ENCODE data around the gene PVRIG. TPM values are rescaled to one million over a fixed set of nuclear protein-coding genes. Genes with fewer than 3 reads are reported as not detected.

The PVRIG gene
- total and polyA plus RNA-seq, 3 donors from 2014 or later, result 2.6 to 3.3 (median 3.0) TPM

Other genes starting within 250 kb of the PVRIG start
- 10 to 100 TPM; 42.1 to 81.2 TPM for gene AZGP1, start 243.9 kb upstream of the PVRIG start, total RNA-seq
- 60.5 TPM for gene AZGP1, start 243.9 kb upstream of the PVRIG start, polyA plus RNA-seq (ENCODE audit: insufficient read depth, low read depth, low replicate concordance)
- 10 to 100 TPM; 65.3 to 71.3 TPM for gene ZKSCAN1, start 204.4 kb upstream of the PVRIG start, total RNA-seq
- 30.7 TPM for gene ZKSCAN1, start 204.4 kb upstream of the PVRIG start, polyA plus RNA-seq (ENCODE audit: insufficient read depth, low read depth, low replicate concordance)
- 10 to 100 TPM; 36.3 to 50.3 TPM for gene ZSCAN21, start 170.2 kb upstream of the PVRIG start, total RNA-seq
- gene ZSCAN21, start 170.2 kb upstream of the PVRIG start, polyA plus RNA-seq (ENCODE audit: insufficient read depth, low read depth, low replicate concordance), result 21.3 TPM
- 10 to 100 TPM; 24.7 to 27.7 TPM for gene ZNF3, start 138.2 kb upstream of the PVRIG start, total RNA-seq
- gene ZNF3, start 138.2 kb upstream of the PVRIG start, polyA plus RNA-seq (ENCODE audit: insufficient read depth, low read depth, low replicate concordance), result 23.4 TPM
- gene COPS6, start 131.0 kb upstream of the PVRIG start, total RNA-seq, result 10 to 100 TPM; 88.1 to 99.5 TPM
- 141 TPM for gene COPS6, start 131.0 kb upstream of the PVRIG start, polyA plus RNA-seq (ENCODE audit: insufficient read depth, low read depth, low replicate concordance)
- gene MCM7, start 118.6 kb upstream of the PVRIG start, total RNA-seq, result 10 to 100 TPM; 85.1 to 86.5 TPM
- gene MCM7, start 118.6 kb upstream of the PVRIG start, polyA plus RNA-seq (ENCODE audit: insufficient read depth, low read depth, low replicate concordance), result 137 TPM
- 10 to 100 TPM; 39.1 to 51.3 TPM for gene AP4M1, start 118.3 kb upstream of the PVRIG start, total RNA-seq
- 54.7 TPM for gene AP4M1, start 118.3 kb upstream of the PVRIG start, polyA plus RNA-seq (ENCODE audit: insufficient read depth, low read depth, low replicate concordance)
- 100 to 1,000 TPM in 1 of 2 donors, 10 to 100 TPM in 1; 99.1 to 108 TPM for gene TAF6, start 100.6 kb upstream of the PVRIG start, total RNA-seq
- gene TAF6, start 100.6 kb upstream of the PVRIG start, polyA plus RNA-seq (ENCODE audit: insufficient read depth, low read depth, low replicate concordance), result 95.4 TPM
- gene CNPY4, start 100.3 kb upstream of the PVRIG start, total RNA-seq, result 10 to 100 TPM; 14.3 to 19.3 TPM
- 22.2 TPM for gene CNPY4, start 100.3 kb upstream of the PVRIG start, polyA plus RNA-seq (ENCODE audit: insufficient read depth, low read depth, low replicate concordance)
- 10 to 100 TPM in 1 of 2 donors, 1 to 10 TPM in 1; 7.2 to 10.2 TPM for gene MBLAC1, start 93.0 kb upstream of the PVRIG start, total RNA-seq
- gene MBLAC1, start 93.0 kb upstream of the PVRIG start, polyA plus RNA-seq (ENCODE audit: insufficient read depth, low read depth, low replicate concordance), result 2.9 TPM
- gene LAMTOR4, start 71.0 kb upstream of the PVRIG start, total RNA-seq, result 100 to 1,000 TPM; 144 to 179 TPM
- gene LAMTOR4, start 71.0 kb upstream of the PVRIG start, polyA plus RNA-seq (ENCODE audit: insufficient read depth, low read depth, low replicate concordance), result 136 TPM
- gene TRAPPC14, start 61.2 kb upstream of the PVRIG start, total RNA-seq, result 10 to 100 TPM; 57.5 to 78.7 TPM
- 71.8 TPM for gene TRAPPC14, start 61.2 kb upstream of the PVRIG start, polyA plus RNA-seq (ENCODE audit: insufficient read depth, low read depth, low replicate concordance)
- gene GAL3ST4, start 51.3 kb upstream of the PVRIG start, total RNA-seq, result 10 to 100 TPM; 11.6 to 12.4 TPM
- gene GAL3ST4, start 51.3 kb upstream of the PVRIG start, polyA plus RNA-seq (ENCODE audit: insufficient read depth, low read depth, low replicate concordance), result 8.9 TPM
- gene GPC2, start 42.6 kb upstream of the PVRIG start, total RNA-seq, result 10 to 100 TPM; 12.7 to 20.7 TPM
- gene GPC2, start 42.6 kb upstream of the PVRIG start, polyA plus RNA-seq (ENCODE audit: insufficient read depth, low read depth, low replicate concordance), result 17.7 TPM
- 100 to 1,000 TPM; 105 to 224 TPM for gene STAG3, start 42.0 kb upstream of the PVRIG start, total RNA-seq
- gene STAG3, start 42.0 kb upstream of the PVRIG start, polyA plus RNA-seq (ENCODE audit: insufficient read depth, low read depth, low replicate concordance), result 281 TPM
- 1 to 10 TPM; 2.8 to 5.7 TPM for gene SPDYE3, start 87.8 kb downstream of the PVRIG start, total RNA-seq
- 3.9 TPM for gene SPDYE3, start 87.8 kb downstream of the PVRIG start, polyA plus RNA-seq (ENCODE audit: insufficient read depth, low read depth, low replicate concordance)
- 100 to 1,000 TPM; 155 to 258 TPM for gene PILRB, start 138.2 kb downstream of the PVRIG start, total RNA-seq
- gene PILRB, start 138.2 kb downstream of the PVRIG start, polyA plus RNA-seq (ENCODE audit: insufficient read depth, low read depth, low replicate concordance), result 126 TPM
- 10 to 100 TPM; 12.0 to 18.0 TPM for gene PILRA, start 153.5 kb downstream of the PVRIG start, total RNA-seq
- 16.3 TPM for gene PILRA, start 153.5 kb downstream of the PVRIG start, polyA plus RNA-seq (ENCODE audit: insufficient read depth, low read depth, low replicate concordance)
- gene ZCWPW1, start 208.8 kb downstream of the PVRIG start, total RNA-seq, result 100 to 1,000 TPM in 1 of 2 donors, 10 to 100 TPM in 1; 83.5 to 145 TPM
- gene ZCWPW1, start 208.8 kb downstream of the PVRIG start, polyA plus RNA-seq (ENCODE audit: insufficient read depth, low read depth, low replicate concordance), result 96.5 TPM
- 10 to 100 TPM; 74.6 to 89.3 TPM for gene MEPCE, start 209.9 kb downstream of the PVRIG start, total RNA-seq
- 182 TPM for gene MEPCE, start 209.9 kb downstream of the PVRIG start, polyA plus RNA-seq (ENCODE audit: insufficient read depth, low read depth, low replicate concordance)
- gene PPP1R35, start 216.5 kb downstream of the PVRIG start, total RNA-seq, result 100 to 1,000 TPM in 1 of 2 donors, 10 to 100 TPM in 1; 97.6 to 128 TPM
- gene PPP1R35, start 216.5 kb downstream of the PVRIG start, polyA plus RNA-seq (ENCODE audit: insufficient read depth, low read depth, low replicate concordance), result 76.4 TPM
- 10 to 100 TPM; 34.0 to 45.8 TPM for gene SPACDR, start 244.3 kb downstream of the PVRIG start, total RNA-seq
- 84.9 TPM for gene SPACDR, start 244.3 kb downstream of the PVRIG start, polyA plus RNA-seq (ENCODE audit: insufficient read depth, low read depth, low replicate concordance)

Data from testis (tissue), 3 donors.